GM21528 (cell line): ENCODE measurements around the gene OR1G1.
"Not testable (repeated sequence)": the region's sequence is repeated elsewhere in the genome, so short reads cannot be mapped to it uniquely, and the experiment has no call there.

ENCODE experiments used
- ATAC-seq: cut with Tn5 transposase; IDR thresholded peaks from one replicate; pipeline ENCODE4 v1.9.1; 2021; ENCODE audit warnings: mild to moderate bottlenecking, moderate library complexity; ENCODE audit not compliant: unreplicated experiment, low FRiP score

OR1G1 gene

GRCh38 chr17:3127451-3127850, at the start of gene OR1G1:
TSS of gene OR1G1 (minus strand) at chr17:3127551. CDS start at chr17:3127551, 0 bp downstream.
- ATAC-seq, result no peak

GRCh38 chr17:3167574-3167973, 40.2 kb upstream of the OR1G1 start:
- no peak for ATAC-seq

- no peak for ATAC-seq
Observed at GRCh38 chr17:3157218-3157617, 29.9 kb upstream of the OR1G1 start.

- not testable (repeated sequence) for ATAC-seq
Observed at GRCh38 chr17:3137494-3137893, 10.1 kb upstream of the OR1G1 start.

- no peak for ATAC-seq
Observed at GRCh38 chr17:3104322-3104721, 23.0 kb downstream of the OR1G1 start, which contains the start of gene OR1D2. TSS of gene OR1D2 (minus strand) at chr17:3104422. CDS start at chr17:3092996, 11,426 bp downstream.
